Stimulated activated CD4-positive, alpha-beta T cell treated with anti-CD3 and anti-CD28 coated beads, Interleukin-15, amount 100 ng/mL, for 1 hour (primary cell): Measurements from ENCODE around the gene SNTG2.
"Not testable (repeated sequence)": the region's sequence is repeated elsewhere in the genome, so short reads cannot be mapped to it uniquely, and the experiment has no call there.

Experiments
- DNase-seq, 2 donors: peaks; one replicate each; pipeline ENCODE4 v3.0.0-alpha.2; 2020; ENCODE audit warnings: low read depth in 1 of 2, low spot score in 1 of 2

SNTG2 gene

DNA sequence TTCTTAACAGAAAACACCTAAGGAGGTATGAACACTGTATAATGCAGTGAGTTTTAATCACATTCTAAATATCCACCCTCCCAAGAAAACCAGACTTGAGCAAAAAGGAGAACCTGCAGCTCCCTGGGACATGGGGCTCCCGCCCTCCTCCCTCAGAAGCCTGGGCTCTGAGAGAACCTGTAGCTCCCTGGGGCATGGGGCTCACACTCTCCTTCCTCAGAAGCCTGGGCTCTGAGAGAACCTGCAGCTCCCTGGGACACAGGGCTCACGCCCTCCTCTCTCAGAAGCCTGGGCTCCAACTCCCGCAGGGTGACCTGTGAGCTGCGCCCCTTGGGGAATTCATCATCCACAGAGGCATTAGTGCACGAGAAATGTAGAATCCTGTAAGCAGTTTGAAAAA is 222.9 kb downstream of the SNTG2 start:
- DNase-seq = no peak

- no peak for DNase-seq
These were observed 231.2 kb downstream of the SNTG2 start for GRCh38 chr2:1181893-1182292.

GRCh38 chr2:1183300-1183699 is 232.7 kb downstream of the SNTG2 start:
- no peak for DNase-seq

GRCh38 chr2:1186421-1186820 is 235.8 kb downstream of the SNTG2 start:
- no peak for DNase-seq

- no peak for DNase-seq
These were observed 236.5 kb downstream of the SNTG2 start for GRCh38 chr2:1187189-1187588.

DNA sequence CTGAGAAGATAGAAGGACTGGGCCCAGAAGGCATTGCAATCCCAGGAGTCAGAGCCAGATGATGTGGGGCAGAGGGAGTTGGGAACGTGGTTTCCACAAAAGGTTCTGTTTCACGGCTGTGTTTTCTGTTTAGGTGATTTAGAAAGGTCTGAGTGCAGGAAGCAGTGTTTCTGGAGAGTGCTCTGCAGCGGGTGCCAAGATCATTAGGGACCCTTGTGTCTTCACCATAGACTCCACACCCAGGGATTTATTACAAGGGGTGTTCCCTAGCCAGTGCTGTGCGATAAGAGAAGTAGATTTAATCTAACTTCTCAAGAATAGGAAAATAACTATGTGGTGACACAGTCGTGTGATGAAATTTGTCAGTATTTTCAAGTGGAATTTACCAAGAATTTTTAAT is 241.5 kb downstream of the SNTG2 start:
- no peak for DNase-seq

DNA sequence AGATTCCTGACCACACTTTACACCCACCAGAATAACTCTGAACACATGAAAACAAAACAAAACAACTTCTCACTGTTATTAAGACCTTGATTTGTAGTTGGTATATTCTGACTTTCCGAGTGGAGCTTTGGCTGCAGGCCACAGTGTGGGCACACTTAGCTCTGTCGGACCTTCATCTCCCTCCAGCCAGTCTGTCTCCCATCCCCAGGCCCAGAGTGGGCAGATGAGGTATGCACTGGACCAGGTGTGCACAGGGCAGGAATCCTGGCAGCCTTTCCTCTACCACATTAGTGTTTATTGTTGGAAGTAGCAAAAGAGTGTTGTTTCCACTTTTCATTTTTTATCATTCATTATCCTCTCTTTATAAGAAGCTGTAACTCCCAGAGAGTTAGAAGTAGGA is 243.2 kb downstream of the SNTG2 start:
- no peak for DNase-seq

DNA sequence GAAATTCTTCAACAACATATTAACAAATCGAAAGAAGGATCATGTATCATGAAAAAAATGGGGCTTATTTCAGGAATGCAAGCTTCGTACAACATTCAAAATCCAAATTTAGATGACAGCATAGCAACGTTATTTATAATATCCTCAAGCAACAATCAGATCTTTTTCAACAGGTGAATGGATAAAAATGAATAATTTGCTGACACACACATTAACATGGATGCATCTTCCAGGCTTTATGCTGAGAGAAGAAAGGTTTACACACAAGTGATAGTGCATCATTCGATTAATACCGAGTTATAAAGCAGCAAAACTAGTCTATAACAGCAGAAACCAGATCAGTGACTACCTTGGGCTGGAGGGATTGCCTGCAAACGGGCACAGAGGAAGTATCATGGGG is 253.1 kb downstream of the SNTG2 start:
- DNase-seq = no peak

- no peak for DNase-seq
These were observed 255.2 kb downstream of the SNTG2 start for GRCh38 chr2:1205853-1206252.

GRCh38 chr2:1207962-1208510 is 257.4 kb downstream of the SNTG2 start:
- DNase-seq = no peak

GRCh38 chr2:1208522-1208921 is 257.9 kb downstream of the SNTG2 start:
- DNase-seq = no peak

- no peak for DNase-seq
These were observed 258.6 kb downstream of the SNTG2 start for GRCh38 chr2:1209246-1209645.

DNA sequence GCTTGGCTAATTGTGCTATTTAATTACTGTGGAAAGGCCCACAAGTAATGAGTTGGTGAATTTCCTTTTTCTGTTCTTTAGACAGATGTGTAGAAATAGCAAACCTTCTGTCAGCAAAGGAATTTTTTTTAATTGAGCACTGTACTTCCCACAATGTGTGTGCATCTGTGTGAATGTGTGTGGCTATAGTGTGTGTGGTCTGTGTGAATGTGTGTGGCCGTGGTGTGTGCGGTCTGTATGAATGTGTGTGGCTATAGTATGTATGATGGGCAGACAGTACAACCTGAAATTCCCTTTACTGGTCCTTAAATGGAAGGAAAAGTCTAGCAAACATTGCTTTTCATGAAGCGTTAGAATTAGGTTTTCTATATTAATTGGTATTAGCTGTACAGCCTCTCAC is 259.1 kb downstream of the SNTG2 start:
- no peak for DNase-seq

DNA sequence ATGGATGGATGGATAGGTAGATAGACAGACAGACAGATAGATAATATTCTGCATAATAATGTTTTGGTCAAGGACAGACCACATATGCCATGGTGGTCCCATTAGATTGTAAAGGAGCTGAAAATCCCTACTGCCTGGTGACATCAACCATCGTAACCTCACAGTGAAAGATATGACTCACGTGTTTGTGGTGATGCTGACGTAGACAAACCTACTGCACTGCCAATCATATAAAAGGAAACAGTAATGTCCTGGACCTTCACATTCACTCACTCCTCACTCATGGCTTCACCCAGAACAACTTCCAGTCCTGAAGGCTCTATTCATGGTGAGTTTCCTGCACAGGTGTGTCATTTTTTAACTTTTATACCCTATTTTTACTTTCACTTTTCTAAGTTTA is 259.7 kb downstream of the SNTG2 start:
- no peak for DNase-seq

- no peak for DNase-seq
These were observed 269.4 kb downstream of the SNTG2 start for GRCh38 chr2:1219901-1220573.

DNA sequence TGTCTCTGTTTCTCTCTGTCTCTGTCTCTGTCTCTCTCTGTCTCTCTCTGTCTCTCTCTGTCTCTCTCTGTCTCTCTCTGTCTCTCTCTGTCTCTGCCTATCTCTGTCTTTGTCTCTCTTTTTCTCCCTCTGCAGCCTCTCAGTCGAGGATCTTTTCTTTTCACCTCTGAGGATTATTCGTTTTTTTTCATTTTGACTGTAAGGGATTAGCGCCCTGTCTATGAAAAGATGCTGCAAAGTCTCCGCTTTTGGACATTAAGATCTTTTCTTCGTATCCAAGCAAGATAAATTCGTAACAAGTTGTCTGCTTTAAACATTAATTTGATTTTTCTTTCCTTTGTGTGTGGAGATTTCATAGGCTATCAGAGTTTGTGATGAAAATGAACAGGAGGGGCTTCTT is 271.4 kb downstream of the SNTG2 start:
- no peak for DNase-seq

- DNase-seq = no peak
These were observed 273.1 kb downstream of the SNTG2 start for GRCh38 chr2:1223791-1224190.

- DNase-seq = no peak
These were observed 274.3 kb downstream of the SNTG2 start for GRCh38 chr2:1224901-1225300.

- DNase-seq = no peak
These were observed 276.1 kb downstream of the SNTG2 start for GRCh38 chr2:1226766-1227165.

GRCh38 chr2:1227274-1227900 is 276.7 kb downstream of the SNTG2 start:
- DNase-seq = no peak

GRCh38 chr2:1229596-1229995 is 278.9 kb downstream of the SNTG2 start:
- not testable (repeated sequence) for DNase-seq

DNA sequence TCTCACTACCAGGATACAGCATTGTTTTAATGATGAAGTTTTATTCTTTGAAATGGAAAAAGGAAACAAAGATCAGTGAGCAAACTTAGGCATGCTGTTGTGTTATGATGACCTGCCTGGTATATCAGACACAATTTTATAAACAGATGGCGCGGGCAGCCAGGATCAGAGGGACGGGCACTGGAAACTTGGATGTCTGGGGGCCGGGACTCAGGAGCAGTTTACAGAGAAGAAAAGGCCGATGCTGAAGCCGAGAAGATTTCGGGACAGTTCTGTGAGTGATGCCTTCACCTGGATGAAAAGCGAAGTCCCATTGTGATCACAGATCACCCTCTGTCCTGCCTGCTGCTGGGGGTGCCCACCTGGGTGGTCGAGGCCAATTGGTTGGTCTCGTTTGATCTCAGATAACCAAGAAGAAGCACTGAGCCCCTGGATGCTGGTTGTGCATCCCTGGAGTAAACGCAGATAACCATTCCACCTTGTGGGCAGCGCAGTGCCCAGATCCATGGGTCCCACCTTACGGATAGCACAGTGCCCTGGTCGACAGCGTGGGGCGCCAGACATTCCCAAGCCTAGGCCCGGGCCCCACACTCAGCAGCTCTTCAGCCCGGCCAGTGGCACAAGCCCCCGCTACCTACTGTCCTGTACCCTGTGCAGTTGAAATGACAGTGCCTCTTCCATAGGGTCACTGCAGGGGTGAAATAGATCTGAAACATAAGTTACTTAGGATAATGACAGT is 279.7 kb downstream of the SNTG2 start:
- no peak for DNase-seq
